ENCODE data around the gene L1CAM.
A peak's percentile ranks its signal among the peaks of the same experiment; 100 is the strongest.

L1CAM gene

DNA sequence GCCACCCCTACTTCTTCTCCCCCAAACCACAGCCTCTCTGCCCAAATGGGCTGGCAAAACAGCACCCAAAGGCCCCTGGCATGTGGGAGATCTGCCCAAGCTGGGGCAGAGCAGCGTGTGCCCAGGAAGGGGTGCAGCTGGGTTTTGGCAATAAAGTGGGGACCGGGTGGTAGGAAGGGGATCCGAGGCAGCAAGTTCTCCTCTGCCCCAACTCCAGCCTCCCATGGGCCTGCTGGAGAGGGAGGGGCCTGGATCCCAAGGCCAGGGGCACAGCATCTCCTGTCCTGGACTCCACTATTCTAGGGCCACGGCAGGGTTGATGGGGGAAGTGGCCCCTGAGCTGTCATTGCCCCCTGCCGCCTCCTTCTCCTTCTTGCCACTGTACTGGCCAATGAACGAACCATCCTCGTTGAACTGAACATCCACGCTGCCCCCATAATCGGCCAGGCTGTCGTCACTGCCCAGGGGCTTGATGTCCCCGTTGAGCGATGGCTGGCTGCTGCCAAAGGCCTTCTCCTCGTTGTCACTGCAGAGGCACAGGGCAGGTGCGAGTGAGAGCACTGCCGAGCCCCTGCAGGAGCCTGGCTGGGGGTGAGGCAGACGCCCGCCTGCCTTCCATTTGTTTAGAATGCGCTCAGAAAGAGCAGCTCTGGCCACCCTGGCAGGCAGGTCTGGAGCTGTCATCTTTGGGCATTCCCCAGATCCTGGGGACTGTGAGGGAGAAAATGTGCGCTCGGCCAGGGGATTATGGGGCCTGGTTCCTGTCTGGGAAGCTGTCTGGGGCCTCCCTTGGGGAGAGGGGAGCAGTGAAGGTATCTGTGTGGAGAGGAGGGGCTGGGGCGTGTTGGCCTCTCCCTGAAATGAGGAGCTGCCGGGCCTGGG is 23.4 kb downstream of the L1CAM start:
- DNase-seq = no peak

DNA sequence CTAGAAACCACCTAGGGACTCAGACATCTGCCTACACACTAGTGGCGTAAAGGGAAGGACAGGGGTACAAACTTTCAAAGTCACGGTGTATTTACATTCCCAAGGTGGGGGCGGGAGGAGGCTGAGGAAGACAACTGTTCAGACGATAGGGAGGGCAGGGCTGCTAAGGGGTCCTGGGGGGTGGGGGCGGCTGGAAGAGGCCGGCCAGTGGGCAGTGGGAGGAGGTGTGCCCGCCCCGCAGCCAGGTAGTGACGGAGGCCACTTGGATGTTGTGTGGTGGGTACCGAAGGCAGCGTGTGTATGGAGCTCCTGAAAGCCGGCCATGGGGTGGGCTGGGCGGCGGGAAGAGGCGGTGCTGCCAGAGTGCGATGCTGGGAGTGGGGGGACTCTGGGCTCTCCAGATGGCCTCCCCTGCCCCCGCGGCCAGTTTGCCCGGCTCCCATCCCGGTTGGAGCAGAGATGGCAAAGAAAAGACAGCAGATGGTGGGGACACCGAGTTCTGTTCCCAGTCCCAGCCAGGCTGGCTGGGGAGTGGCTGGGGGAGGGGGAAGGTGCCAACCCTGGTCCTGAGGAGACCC is 24.2 kb downstream of the L1CAM start:
- DNase-seq = no peak

DNA sequence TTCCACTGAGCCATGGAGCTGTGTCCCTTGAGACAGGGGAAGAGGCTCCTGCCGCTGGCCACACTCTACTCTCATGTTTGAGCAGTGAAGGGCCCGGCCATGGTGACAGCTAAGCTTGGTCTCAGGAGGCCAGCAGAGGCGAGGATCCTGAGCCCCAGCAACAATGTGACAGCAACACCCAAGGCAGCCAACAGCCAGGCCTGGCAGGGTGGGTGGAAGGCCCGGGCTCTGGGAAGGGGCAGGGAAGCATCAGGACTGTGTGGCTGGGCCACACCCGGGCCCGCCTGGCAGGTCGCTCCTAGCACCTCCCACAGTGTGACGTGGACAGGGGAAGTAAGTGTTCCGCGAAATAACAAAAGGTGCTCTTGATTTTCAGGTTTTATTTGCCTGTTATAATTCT is 24.8 kb downstream of the L1CAM start:
- no peak for DNase-seq

DNA sequence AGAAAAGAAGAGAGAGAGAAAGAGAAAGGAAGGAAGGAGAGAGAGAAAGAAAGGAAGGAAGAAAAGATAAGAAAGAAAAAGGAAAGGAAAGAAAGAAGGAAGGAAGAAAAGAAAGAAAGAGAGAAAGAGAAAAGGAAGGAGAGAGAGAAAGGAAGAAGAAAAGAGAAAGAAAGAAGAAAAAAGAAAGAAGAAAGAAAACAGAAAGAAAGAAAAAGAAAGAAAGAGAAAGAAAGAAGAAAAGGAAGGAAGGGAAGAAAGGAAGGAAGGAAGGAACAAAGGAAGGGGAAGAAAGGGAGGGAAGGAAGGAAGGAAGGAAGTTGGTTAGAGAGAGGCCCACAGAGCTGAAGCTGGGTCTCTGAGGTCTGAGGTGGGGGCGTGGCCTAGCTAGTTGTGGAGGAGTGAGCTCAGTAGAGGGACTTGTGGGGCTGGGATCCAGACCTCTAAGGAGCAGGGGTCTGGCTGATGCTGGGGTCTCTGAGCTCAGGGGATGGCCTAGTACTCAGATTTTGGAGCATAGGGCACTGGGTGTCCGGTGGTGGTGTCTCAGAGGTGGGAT is 28.5 kb downstream of the L1CAM start:
- no peak for DNase-seq

DNA sequence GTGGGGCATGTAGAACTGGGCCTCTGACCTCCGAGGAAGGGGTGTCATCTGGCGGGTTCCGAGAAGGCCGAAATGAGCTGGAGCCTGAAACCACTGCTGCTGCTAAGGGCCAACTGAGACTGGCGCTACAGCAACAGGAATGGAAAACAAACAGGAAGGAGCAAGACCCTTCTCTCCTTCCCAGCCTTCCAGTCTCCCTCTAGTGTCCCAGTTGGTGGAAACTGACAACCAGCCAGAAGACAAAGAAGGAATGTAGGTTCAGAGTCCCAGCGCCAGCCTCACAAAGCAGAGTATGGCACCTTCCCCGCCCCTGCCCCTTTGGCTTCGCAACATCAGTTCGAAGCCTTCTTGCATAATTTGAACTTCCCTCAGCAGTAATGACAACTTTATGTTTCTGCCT is 31.3 kb downstream of the L1CAM start:
- DNase-seq = no peak

DNA sequence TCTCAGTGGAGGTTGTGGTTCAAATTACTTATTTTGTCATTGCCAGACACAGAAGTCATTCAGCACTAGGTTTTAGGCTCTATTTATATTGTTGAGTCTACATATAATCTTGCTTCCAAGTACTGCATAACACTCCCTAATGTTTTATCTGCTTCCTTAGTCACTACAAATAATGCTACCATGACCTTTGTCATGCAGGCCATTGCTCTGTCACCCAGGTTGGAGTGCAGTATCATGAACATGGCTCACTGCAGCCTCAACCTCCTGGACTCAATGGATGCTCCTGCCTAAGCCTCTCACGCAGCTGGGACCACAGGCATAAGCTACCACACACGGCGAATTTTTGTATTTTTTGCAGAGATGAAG is 32.1 kb downstream of the L1CAM start:
- no peak for DNase-seq

DNA sequence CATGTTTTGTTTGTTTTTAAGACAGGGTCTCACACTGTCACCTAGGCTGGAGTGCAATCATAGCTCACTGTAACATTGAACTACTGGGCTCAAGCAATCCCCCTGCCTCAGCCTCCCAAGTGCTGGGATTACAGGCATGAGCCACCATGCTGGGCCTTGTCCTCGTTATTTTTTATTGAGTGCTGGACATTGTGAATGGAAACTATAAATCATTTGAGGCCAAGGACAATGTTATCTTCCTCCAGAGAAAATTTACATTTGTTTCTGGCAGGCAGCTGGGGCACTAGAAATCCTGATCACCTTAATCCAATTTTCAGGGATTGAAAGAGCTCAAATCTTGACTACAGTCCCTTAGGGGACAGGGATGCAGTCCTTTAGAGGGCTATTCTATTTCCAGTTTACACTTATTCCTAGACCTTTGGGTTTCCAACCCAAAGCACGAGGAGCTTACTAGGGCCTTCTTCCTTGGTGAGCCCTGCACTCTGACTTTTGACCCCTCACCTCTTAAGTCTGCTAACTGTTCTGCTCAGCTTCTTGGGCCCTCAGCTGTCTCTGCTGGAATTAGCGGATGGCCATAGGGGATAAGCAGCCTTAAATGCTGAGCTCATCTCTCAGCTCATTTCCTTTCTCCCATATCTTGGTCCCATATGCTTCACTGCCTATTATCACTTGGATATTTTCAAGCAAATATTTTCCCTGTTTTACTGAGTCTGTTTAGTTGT is 32.6 kb downstream of the L1CAM start:
- no peak for DNase-seq

DNA sequence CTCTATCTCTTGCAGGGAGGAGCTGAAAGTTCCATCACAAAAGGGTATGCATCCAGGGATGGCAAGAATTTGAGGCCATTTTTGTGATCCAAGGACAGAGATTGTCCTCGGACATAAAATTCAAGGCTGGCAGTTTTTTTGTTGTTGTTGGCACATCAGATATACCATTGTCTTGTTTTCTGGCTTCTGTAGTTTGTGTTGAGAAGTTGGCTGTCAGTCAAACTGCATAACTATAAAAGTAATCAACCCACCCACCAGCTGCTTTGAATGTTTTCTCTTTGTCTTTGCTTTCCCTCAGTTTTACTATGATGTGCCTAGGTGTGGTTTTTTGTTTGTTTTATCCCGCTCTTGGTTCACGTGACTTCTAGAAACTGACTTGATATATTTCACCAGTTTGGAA is 34.0 kb downstream of the L1CAM start:
- no peak for DNase-seq

DNA sequence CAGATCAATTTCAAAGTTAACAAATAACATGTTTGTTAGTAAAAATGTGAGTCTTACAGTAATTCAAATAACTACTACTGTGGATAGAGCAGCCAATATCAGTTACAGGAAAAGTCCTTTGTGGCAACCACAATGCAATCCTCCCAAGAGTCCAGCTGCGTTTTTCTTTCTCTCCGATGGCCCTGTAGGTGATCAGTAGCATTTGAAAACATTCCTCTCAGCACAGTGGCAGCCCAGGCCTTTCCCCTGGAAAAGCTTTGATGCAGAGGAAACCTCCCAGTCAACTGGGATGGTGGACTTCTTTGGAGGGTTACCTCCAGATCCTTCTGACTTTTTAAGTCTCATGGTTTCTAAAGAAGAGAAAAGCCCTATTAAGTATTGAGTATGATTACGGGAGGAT is 37.6 kb downstream of the L1CAM start:
- peak; percentile 60 for DNase-seq

DNA sequence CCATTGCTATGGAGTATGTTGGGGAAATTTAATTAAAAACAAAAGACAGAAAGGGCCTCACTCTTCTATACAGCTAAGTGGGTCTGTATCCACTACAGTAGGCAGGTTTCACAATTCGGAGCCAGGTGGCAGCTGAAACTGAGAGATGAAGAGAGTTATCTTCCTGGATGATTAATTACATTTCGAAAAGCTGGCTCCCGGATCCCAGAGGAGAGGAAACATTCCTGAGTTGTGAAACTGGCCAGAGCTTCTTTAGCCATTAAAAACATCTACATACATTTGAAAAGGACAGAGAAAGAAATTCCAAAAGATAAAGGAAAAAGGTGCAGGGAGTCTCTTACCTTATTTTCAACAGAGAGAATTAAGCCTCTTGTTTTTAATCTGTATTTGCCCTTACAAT is 40.1 kb downstream of the L1CAM start:
- DNase-seq = no peak

DNA sequence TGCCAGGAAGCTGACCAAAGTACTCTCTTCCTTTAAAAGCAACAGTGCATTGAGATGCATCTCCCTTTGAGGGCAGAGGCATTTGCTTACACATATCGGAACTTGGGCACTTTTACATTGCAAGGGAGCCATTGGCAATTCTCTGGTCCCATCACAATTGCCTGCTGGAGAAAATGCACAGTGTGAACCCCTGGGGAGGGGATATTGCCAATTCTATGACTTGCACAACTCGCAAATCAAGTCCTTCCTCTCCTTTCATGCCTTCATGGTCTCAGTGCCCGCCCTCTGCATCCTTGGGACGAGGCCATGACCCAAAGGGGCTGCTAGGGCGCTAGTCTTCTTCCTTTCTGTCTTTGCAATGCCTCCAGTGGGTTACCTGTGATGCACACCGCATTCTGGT is 40.8 kb downstream of the L1CAM start:
- no peak for DNase-seq

DNA sequence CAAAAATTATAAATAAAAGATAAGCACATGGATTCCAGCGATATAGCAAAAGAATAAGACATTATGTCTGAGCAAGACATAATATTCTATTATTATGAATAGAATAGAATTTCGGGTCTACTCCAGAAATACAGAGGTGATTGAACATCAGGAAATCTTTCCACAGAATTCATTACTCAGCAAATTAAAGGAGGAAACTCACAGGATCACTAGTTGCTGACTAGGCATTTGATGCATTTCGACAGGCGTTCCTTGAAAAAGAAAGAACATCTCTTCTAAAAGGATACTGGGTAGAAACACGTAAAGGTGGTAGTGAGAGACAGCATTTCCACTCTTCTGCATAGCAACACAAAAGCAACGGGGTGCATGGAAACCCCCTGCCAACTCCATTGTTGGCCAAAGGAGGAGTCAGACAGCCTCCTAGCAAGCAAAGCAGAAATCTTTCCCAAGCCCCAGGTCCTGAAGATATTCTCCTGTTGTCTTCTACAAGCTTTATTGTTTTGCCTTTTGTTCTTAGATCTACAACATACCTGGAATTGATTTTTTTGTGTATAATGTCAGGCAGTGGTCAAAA is 41.4 kb downstream of the L1CAM start:
- DNase-seq = no peak

DNA sequence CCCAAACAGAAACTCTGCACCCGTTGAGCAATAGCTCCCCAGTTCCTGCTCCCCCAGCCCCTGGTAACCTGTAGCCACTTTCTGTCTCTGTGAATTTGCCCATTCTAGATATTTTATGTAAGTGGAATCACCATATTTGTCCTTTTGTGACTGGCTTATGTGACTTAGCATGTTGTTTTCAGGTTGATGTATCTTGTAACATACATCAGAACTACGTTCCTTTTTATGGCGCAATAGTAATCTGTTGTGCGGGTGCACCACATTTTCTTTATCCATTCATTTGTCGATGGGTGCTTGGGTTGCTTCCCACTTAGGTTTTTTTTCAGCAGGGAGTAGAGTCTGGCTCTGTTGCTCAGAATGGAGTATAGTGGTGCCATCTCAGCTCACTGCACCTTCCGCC is 49.1 kb downstream of the L1CAM start:
- no peak for DNase-seq

DNA sequence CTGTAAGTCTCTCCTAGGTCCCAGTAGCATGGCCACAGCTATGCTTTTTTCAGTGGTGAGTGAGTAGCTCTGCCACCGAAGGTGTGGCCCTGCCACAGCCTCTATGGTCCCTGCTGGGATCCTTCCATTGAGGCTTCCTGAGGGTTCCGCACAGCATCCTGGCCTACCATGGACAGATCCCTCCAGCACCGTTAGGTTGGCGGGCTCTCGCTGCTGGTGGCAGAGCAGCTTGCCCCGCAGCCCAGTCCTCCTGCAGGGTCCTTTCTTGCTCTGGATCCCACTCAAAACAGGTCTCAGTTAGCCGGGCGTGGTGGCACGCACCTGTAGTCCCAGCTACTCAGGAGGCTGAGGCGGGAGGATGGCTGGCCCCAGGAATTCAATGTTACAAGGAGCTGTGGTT is 53.2 kb downstream of the L1CAM start:
- DNase-seq = no peak

DNA sequence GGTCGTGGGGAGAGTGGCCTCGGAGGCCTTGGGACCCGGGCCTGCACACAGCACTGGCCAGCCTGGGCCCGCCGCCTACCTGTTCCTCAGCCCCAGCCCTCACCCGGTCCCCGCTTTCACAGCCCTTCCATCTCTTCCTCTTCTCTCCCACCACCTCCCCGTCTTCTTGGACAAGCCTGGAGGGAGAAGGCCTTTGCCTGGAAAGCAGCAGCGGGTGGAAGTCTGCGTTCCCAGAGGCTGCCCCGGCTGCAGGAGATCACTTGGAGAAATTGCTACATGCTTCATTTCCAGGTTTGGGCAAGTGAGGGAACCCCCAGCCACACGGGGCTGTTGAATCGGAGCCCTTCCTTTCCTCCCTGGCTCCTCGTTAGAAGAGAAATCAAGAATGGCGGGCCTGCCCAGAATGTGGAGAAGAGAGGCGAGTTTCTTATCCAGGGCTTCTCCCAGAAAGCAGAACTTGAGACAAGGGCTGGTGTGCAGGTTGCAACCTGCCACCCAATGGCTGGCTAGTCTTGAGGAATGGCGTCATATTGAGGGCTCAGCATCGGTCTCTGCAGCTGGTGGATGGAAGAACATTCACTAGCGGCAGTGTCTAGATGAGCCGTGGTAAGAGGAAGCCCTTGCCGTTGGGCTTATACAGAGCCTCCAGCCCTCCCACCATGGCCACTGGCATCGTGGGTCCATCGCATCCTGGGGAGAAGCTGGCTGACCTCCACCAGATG is 54.4 kb downstream of the L1CAM start:
- DNase-seq = no peak

DNA sequence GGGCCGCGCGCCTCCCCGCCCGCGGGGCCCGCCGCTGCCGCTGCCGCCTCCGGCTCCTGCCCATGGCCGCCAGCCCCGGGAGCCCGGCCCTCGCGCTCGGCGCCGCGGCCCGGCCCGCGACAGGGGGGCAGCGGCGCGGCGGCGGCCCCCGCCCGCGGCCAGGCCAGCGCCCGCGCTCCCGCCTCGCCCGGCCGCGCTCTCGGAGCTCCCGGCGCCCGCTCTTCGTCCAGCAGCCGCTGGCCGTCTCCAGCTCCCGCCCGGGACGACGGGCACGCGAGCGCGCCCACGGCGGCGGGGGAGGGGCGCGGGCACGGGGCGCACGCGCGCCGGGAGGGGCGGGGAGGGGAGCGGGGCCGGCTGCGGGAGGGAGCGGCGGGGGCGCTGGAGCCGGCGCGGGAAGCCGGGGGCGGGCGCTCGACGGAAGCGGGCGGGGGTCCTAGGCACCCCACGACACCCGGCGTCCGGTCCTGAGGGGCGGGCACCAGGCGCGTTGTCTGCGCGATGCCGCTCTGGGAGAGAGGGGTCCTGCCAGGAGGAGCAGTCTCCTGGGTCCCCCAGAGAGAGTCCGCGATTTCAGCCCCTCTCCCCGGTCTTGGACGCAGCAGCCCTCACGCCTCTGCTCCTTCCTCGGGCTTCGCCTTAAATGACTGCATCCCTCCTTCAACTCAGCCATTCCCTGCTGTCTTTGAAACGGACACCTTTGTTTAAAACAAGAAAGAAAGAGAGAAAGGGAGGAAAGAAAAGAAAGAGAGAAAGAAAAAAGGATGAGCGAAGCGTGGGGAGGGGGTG is 55.1 kb downstream of the L1CAM start:
- no peak for DNase-seq

DNA sequence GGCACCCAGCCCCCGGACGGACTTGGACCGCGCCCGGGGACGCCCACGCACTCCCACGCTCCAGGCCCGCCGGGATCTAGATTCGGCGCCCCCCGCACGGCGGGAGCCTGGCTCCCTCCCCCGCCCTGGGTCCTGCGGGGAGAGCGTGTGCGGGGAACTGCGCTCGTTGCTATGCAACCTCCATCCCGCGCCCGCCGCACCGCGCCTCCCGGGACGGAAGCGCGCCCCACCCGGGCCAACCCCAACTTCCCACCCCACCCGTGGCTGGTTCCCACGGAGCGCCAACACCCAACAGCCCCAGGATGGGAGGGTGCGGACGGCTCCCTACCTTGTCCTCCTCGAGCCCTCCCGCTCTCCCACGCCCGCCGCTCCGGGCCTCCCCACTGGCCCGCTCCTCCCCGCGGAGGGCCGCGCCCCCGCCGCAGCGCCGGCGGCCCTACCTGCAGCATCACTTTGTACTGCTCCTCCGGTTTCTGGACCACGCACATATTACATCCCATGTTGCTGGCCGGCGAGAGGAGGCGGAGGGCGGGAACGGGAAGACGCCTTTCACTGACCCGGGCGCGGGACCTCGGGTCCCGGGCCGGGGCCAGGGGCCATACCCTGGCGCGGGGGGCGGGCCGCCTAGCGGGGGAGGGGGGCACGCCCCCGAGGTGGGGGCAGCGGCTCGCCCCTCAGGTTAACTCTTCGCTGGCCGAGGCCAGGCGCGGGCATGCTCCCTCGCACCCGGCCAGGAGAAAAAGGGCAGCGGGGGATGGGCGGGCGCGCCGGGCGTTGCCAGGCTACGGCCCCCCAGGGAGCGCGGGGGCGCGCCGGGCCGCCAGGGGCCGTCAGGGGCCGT is 56.0 kb downstream of the L1CAM start, which contains the start of gene PDZD4:
Gene PDZD4, minus strand, starts transcription at position 746 of the 841 bp plus-strand sequence. Its CDS starts 246 bp downstream, at position 500.
- DNase-seq = peak; percentile 16

DNA sequence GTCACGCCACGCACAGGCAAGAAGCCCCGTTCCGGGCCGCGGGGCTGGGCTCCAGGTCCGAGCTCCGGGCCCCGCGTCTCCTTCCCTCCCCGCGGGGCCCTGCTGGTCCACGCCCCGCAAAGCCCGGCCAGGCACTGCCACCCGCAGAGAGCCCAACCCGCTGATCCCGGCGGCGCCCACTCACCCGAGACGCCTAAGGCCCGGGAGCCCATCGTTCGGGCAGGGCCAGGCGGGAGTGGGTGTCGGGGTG is 56.5 kb downstream of the L1CAM start:
- no peak for DNase-seq

DNA sequence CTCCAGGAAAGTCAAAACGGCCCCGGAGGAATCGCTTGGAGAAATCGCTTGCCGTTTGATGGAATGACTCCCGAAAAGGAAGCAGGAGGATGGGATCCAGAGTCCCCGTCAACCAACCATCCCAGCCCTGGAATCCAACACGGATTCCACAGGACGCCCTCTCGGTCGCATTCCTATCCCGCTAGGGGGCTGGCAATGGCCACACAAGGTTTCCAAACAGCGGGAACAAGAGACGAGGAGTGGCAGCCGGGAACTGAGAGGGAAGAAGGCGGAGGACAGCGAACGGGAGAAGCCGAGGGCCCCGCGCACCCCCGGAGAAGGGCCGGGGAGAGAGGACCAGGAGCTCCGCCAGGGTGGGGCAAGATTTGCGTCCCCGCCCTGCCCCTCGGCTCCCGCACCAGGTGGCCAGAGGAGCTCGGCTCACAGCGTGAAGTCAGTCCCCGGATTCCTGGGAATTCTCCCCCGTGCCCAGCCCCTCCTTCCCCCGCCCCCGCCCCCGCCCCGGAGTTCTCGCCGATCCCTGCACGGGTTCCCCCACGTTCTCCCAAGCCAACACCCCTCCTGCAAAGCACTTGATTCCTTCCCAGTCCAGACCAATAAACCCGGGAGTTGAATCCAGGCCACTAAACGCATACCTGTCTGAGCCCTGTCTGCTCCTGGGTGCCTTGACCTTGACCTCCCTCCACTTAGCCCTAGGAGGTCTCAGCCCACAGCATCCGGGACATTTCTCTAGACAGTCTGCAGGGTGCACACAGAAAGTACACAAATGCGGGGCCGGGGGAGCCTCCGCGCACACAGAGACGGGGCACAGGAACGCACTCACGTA is 57.0 kb downstream of the L1CAM start:
- DNase-seq = no peak

DNA sequence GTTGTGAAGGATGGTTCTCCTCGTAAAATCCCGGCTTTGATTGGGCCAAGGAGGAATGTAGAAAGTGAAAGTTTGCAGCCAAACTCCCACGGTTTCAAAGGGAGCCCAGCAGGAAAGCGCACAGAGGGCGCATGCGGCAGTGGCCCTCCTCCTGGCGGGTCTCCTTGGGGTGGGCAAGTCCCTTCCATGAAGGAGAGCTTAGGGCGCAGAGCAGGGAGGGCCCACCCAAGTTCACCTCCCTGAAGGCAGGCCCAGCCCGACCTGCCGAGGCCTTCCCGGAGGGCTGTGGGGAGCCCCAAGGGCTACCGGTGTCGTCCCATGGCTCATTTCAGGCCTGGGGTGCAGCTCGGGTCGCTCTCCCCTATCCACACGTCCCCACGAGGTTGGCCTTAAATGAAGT is 57.7 kb downstream of the L1CAM start:
- DNase-seq = no peak

Measured in NCI-H146 (cell line).